ENCODE data around the gene WSCD2. TPM values are rescaled to one million over a fixed set of nuclear protein-coding genes. Genes with fewer than 3 reads are reported as not detected.

WSCD2 gene
- total and polyA plus RNA-seq, 7 donors, result 0.32 to 10.5 (median 2.6) TPM; not detected in 2

- Histone ChIP-seq H3K4me1 (no peaks in the 10 kb centered on the region), H3K36me3 (no peaks in the 10 kb centered on the region), H3K9me3 (peaks cover 0 to 8% (median 3%) of the 10 kb centered on the region in 4 donors), H3K4me3 (no peak overlapping the region), H3K27me3 (no peaks in the 10 kb centered on the region), H3K27ac (no peak overlapping the region)
- WGBS, 2 donors, result 86 to 96% methylated on average over 1 of the region's 1 CpG
- no peak for DNase-seq
- no peak for TF ChIP-seq POLR2A (IDR thresholded peaks at IDR 0.05)
- TF ChIP-seq CTCF (IDR thresholded peaks at IDR 0.05), result no peak
- intact Hi-C loops (cut with DNase I), result no loop called here
These were observed 41.2 kb upstream of the WSCD2 start for GRCh38 chr12:108087900-108088299.

GRCh38 chr12:108090107-108090899, 38.8 kb upstream of the WSCD2 start:
- no peak for DNase-seq
- Histone ChIP-seq H3K9me3 (peaks cover 0 to 8% (median 3%) of the 10 kb centered on the region in 4 donors), H3K27ac (no peak overlapping the region), H3K27me3 (no peaks in the 10 kb centered on the region), H3K4me1 (peaks cover 0 to 6% (median 0%) of the 10 kb centered on the region in 4 donors), H3K4me3 (no peak overlapping the region), H3K36me3 (no peaks in the 10 kb centered on the region)
- TF ChIP-seq EP300 (IDR thresholded peaks at IDR 0.05) (no peak), POLR2AphosphoS5 (IDR thresholded peaks at IDR 0.05) (no peak), POLR2A (IDR thresholded peaks at IDR 0.05) (no peak), CTCF (IDR thresholded peaks at IDR 0.05) (no peak)
- WGBS, 2 donors, result 70 to 74% methylated on average over 13 of the region's 13 CpGs
- intact Hi-C loops (cut with DNase I), result no loop called here

GRCh38 chr12:108090932-108091678, 38.0 kb upstream of the WSCD2 start:
- Histone ChIP-seq H3K36me3 (no peaks in the 10 kb centered on the region), H3K4me3 (no peak overlapping the region), H3K4me1 (peaks cover 0 to 6% (median 0%) of the 10 kb centered on the region in 4 donors), H3K27ac (peak overlapping the region in 1 of 4 donors; percentile 4), H3K9me3 (peaks cover 0 to 8% (median 3%) of the 10 kb centered on the region in 4 donors), H3K27me3 (no peaks in the 10 kb centered on the region)
- intact Hi-C loops (cut with DNase I), result no loop called here
- DNase-seq, result no peak
- WGBS, 2 donors, result 76 to 79% methylated on average over 10 of the region's 10 CpGs
- TF ChIP-seq EP300 (IDR thresholded peaks at IDR 0.05) (no peak), CTCF (IDR thresholded peaks at IDR 0.05) (no peak), POLR2A (IDR thresholded peaks at IDR 0.05) (no peak), POLR2AphosphoS5 (IDR thresholded peaks at IDR 0.05) (no peak)

GRCh38 chr12:108091679-108092051, 37.4 kb upstream of the WSCD2 start:
- H3K27ac ChIP-seq, result peak overlapping the region in 1 of 4 donors; percentile 4
- no peaks in the 10 kb centered on the region for H3K27me3 ChIP-seq
- no peak overlapping the region for H3K4me3 ChIP-seq
- peaks cover 0 to 6% (median 0%) of the 10 kb centered on the region in 4 donors for H3K4me1 ChIP-seq
- no peak for DNase-seq
- H3K36me3 ChIP-seq, result no peaks in the 10 kb centered on the region
- WGBS, 2 donors, result 57 to 60% methylated on average over 4 of the region's 4 CpGs
- H3K9me3 ChIP-seq, result peaks cover 0 to 8% (median 3%) of the 10 kb centered on the region in 4 donors
- intact Hi-C loops (cut with DNase I), result no loop called here
- TF ChIP-seq CTCF (IDR thresholded peaks at IDR 0.05) (no peak), EP300 (IDR thresholded peaks at IDR 0.05) (no peak), POLR2A (IDR thresholded peaks at IDR 0.05) (no peak), POLR2AphosphoS5 (IDR thresholded peaks at IDR 0.05) (no peak)
